Stromal cell of bone marrow (primary cell): ENCODE measurements around the gene TULP4.

Source experiments
- DNase-seq: peaks from one replicate; pipeline ENCODE4 v3.0.0-alpha.2; 2012; ENCODE audit warnings: low read depth

Gene TULP4

DNA sequence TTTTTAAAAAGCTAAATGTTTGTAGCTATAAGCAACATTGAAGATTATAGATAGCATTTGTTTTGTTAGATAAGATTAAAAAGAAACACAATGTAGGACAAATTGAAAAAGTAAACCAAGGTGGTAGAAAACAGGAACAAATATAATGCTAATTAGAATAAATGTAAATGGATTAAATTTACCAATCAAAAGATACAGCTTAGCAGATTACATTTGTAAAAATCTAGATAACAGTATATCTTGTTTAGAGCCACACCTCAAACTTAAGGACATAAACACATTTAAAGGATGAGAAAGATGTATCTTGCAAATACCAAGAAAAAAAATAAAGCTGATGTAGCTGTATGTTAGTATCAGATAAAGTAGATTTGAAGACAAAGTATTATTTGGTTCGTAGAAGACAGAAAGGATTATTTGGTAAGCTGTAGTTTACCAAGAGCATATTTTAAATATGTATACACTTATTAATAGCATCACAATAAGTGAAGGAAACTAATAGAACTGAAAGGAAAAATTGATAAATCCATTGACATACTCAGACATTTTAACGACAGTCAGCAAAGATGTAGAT is 107.2 kb downstream of the TULP4 start:
- DNase-seq: no peak

DNA sequence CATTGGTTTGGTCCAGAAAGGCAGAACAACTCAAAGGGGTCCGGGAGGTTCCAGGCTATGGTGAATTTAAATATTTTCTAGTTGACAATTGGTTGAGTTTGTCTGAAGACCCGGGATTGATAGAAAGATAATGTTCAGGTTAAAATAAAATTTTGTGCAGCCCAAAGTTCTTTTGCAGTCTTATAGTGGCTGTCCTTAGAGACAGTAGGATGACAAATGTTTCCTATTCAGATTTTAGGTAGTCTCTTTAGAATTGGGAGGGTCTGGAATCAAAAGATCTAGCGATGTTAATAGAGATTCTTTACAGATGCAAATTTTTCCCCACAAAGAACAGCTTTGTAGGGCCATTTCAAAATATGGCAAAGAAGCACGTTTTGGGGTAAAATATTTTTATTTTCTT is 109.1 kb downstream of the TULP4 start:
- no peak for DNase-seq

DNA sequence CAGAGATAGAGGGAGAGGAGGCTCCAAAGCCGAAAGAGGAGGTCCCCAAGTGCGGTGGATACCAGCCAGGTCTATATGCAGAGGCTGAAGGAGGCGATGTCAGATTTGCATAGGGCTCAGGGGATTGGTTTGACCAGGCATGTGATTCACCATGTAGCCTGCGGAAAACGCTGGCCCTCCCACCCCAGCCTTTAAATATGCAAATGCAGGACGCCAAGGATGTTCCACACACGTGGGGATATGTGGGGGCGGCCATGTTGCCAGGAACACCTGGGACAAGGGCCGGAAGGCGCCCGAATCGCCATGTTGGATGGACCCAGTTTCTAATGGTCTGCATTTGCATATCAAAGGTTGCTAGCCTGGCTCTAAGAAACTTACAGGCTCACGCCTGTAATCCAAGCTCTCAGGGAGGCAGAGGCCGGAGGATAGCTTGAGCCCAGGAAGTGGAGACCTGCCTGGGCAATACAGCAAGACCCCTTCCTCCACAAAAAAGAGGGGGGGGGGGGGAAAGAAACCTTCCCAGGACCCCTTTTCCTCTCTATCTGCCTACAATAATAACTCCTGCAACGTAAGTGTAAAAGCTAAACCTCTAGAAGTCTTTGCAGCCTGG is 110.5 kb downstream of the TULP4 start:
- DNase-seq: no peak

GRCh38 chr6:158431036-158431435 is 118.8 kb downstream of the TULP4 start:
- no peak for DNase-seq

- no peak for DNase-seq
These were observed 119.3 kb downstream of the TULP4 start for GRCh38 chr6:158431560-158431959.

GRCh38 chr6:158437571-158437970 is 125.3 kb downstream of the TULP4 start:
- DNase-seq: no peak

- DNase-seq: no peak
These were observed 126.0 kb downstream of the TULP4 start for GRCh38 chr6:158438226-158438625.

DNA sequence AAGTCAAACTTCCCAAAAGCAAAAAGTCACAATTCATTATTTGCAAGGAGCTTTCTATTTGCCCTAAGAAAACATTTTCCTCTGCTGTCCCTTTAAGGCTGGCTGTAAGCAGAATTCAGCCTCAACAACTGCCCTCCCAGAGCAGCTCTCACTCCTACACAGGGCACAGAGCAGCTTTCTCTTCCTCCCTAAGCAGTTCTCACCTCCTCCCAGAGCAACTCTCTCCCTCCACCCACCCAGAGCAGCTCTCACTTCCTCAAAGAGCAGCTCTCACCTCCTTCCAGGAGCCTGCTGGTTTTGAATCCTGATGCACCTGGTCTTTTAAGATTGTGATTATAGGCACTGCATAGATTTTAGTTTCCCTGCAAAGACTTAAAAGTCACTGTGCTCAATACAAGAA is 127.0 kb downstream of the TULP4 start:
- DNase-seq: no peak

DNA sequence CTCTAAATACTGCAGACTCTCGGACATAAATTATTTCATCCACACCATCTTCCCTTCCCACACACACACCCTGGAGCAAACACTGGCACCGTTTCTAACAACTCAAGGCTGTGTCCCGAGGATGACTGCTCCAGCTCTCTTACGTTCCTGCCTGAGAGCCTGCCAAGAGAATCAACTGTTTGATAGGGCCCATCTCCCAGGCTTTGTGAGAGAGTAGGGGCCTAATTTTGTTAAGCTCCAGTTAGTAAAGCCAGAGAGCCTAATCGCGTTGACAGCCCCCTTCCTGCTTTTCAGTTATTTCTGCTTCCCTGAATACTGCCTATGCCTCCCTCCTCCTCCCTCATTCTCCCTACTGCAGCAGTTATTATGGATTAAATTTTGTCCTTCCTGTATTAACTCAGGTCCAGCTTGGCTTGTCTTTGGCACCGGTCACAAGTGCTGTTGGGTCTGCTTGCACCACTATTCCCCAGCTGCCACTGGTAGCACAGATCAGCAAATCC is 129.5 kb downstream of the TULP4 start:
- no peak for DNase-seq

DNA sequence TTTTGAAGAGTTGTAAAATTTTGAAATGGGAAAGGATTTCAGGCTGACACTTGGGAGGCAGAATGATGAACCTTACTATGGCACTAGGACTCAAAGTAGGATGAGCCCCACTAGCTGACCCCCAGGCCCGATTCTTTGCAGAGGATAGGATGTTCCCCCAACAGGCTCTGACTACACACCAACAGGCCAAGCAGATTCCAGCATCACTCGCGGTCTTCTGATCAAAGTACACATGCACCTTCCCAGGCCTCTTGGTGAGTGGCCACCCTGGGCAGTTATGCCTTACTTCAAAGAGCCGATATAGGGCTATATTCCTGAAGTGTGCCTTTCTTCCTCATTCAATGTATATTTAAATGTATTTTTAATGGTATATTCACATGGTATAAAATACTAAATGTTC is 130.0 kb downstream of the TULP4 start:
- no peak for DNase-seq

GRCh38 chr6:158445426-158446085 is 133.3 kb downstream of the TULP4 start:
- no peak for DNase-seq

DNA sequence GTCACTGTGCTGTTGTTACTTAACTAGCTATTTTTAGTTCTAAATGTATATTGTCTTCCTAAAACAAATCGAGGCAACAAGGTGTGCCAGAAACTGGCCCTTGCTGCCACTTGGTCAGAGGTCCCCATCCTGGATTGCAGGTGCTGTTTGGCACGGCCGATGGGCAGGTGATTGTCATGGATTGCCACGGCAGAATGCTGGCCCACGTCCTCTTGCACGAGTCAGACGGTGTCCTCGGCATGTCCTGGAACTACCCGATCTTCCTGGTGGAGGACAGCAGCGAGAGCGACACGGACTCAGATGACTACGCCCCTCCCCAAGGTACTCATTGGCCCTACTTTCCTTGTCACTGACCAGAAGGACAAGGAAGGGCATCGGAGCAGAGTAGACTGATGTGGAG is 136.6 kb downstream of the TULP4 start:
- no peak for DNase-seq

DNA sequence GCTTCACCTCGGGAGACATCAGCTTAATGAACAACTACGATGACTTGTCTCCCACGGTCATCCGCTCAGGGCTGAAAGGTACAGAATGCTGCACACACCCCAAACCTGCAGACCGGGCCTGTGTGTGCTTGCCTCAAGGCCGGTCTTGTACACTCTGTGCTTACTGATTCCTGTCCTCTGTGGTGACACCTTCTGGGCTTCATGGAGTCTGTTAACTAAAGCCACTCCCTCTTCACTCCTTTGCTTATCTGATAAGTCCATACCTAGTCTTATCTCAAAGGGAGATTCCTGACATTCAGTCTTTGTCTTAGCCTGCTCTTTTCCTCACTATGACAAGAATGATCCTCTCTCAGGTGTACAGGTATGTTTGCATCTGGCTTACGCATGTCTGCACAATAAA is 139.9 kb downstream of the TULP4 start:
- no peak for DNase-seq

DNA sequence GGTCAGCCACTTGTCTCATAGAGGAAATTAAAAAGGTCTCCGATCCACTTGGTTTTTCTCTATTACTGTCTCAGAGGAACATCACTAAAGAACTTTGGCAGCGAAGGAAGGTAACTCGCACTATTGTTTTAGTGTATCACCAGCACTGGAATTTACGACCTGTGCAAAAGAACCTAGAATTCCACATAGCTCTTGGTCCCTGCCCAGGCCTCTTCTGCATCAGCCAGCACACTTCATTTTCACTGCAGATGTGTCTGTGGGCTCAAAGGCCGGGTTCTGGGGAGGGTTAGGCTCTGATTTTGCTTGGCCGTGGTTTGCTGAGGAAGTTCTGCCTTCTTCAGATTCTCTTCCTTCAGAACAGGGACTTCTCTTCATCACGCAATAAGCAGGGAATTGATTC is 144.9 kb downstream of the TULP4 start:
- no peak for DNase-seq

DNA sequence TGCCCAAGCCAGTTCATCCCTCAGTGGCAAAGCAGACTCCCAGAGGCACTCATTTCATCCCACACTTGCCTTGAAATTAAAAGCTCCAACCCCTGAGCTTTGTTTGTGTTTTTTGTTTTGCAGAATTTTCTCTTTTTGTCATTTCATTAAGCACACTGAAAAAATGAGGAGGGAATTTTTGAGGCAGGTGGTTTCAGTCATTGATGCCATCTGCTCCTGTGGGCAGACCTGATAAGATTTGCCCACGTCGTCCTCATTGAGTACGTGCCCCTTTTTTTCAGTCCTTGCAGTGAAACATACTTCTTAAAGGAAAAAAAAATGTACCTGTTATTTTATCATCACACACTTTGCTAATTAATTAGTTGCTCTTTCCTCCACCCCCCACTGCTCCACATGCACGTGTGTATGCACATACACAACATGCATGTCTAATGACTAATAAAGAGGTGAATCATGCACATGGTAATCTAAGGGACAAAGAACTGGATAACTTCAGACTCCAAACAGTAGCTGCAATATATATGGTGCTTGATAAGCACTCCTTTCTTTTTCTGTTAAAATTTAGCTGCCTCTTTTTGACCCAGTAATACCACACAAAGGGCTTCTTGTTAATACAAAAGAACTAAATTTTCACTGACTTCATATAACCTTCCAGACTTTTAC is 145.5 kb downstream of the TULP4 start:
- DNase-seq: no peak

DNA sequence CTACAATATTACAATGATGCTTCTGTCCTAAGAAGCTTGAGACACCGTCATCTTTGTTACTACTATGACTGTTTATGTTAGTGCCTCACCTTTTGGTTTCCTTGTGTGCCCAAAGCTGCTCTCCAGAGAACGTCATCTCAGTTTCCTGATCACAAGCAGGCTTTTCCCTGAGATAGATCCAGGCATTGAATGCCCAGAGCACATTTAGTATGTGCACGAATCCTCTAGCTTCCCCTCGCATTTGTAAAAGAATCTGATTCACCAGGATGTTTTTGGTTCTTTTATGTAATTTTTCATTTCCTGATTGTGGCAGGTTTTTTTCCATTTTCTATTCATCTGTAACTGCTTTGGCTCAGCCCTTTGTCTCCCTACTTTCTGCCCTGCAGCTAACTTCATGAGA is 147.5 kb downstream of the TULP4 start:
- DNase-seq: no peak

DNA sequence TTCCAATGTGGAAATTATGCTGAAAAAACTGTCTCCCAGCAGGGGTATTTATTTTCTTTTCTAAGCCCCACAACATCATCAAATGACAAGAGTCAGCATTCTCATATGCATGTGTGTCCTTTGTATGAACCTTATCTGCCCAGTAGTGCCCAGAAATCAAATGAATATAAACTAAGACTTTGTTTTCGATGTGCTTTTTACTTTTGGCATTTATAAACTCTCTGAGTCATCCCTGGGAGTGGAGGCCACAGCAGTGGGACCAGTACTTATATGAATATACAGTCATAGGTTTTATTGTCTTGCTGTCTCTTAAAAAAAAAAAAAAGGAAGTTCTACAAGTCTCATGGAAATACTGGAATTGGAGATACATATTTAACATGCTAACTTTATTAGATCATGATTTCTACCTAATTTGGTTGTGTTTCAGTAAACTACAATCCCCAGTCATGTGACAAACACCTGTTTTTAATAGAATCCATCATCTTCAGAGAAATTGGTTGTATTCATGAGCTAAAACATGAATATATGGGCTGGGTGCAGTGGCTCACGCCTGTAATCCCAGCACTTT is 148.4 kb downstream of the TULP4 start:
- DNase-seq: peak; percentile 42

- DNase-seq: no peak
These were observed 149.7 kb downstream of the TULP4 start for GRCh38 chr6:158461954-158462353.

DNA sequence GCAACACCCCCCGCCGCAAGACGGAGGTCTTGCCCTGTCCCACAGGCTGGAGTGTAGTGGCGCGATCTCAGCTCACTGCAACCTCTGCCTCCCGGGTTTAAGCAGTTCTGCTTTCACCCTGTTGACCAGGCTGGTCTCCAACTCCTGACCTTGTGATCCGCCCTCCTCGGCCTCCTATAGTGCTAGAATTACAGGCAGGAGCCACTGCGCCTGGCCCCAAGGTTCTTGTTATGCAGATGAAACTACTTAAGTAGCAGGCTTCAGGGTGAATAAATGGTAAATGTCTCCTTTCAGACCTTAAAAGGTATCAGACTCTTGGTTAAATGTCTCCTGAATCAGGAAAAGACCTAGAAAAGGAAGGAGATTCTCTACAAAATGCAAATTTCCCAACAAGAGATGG is 152.2 kb downstream of the TULP4 start:
- no peak for DNase-seq

- DNase-seq: no peak
These were observed 153.0 kb downstream of the TULP4 start for GRCh38 chr6:158465257-158465656.

- DNase-seq: no peak
These were observed 153.5 kb downstream of the TULP4 start for GRCh38 chr6:158465747-158466146.

GRCh38 chr6:158467923-158468322 is 155.7 kb downstream of the TULP4 start:
- DNase-seq: no peak

DNA sequence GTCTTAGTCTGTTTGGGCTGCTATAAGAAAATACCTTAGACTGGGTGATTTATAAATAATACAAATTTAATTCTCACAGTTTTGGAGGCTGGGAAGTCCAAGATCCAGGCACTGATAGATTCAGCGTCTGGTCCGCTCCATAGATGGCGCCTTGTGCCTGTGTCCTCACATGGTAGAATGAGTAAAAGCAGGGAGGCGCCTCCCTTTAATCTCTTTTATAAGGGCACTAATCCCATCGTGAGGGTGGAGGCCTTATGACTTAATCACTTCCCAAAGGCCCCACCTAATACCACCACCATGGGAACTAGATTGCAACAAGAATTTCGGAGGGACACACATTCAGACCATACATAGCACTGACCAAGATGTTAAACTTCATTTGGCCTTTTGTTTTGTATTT is 156.4 kb downstream of the TULP4 start:
- no peak for DNase-seq
